ENCODE data around the gene RFESD.

DNA sequence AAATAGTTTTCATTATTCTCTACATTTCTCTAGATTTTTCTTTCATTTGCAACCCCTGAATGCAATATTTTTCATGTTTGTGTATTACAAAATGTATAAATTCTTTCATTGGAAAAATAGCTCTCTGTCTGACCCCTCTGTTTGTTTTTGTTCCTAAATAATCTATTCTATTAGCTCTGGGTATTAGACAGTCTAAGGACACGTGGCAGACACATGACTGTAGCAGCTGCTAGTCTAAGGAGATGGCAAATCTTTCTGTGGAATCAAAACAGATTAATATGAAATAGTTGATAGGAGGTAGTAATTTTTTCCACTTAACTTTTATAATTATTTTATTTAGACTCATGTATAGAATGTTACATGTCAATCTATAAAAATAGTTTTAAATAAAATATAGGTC is 57.6 kb downstream of the RFESD start:
- TF ChIP-seq, protein P1, sequence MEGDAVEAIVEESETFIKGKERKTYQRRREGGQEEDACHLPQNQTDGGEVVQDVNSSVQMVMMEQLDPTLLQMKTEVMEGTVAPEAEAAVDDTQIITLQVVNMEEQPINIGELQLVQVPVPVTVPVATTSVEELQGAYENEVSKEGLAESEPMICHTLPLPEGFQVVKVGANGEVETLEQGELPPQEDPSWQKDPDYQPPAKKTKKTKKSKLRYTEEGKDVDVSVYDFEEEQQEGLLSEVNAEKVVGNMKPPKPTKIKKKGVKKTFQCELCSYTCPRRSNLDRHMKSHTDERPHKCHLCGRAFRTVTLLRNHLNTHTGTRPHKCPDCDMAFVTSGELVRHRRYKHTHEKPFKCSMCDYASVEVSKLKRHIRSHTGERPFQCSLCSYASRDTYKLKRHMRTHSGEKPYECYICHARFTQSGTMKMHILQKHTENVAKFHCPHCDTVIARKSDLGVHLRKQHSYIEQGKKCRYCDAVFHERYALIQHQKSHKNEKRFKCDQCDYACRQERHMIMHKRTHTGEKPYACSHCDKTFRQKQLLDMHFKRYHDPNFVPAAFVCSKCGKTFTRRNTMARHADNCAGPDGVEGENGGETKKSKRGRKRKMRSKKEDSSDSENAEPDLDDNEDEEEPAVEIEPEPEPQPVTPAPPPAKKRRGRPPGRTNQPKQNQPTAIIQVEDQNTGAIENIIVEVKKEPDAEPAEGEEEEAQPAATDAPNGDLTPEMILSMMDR (IDR thresholded peaks at IDR 0.05; ENCODE audit: low read depth, low read length) = no peak
- TF ChIP-seq EZH2phosphoT487 (IDR thresholded peaks at IDR 0.05; ENCODE audit: low read depth) = no peak
